ENCODE results near the gene WFDC5.

Gene WFDC5

GRCh38 chr20:45105317-45105716 is 9.7 kb downstream of the WFDC5 start:
- Mint-ChIP-seq H3K36me3 (no peaks in the 10 kb centered on the region), H3K4me1 (peaks cover 7% of the 10 kb centered on the region), H3K9me3 (no peaks in the 10 kb centered on the region), H3K4me3 (no peak overlapping the region), H3K27me3 (peaks cover 14% of the 10 kb centered on the region), H3K27ac (no peak overlapping the region)
- no peak for ATAC-seq (ENCODE audit: low read depth)
- DNase-seq (ENCODE audit: low spot score in 2 of 2) = no peak

GRCh38 chr20:45104786-45105185 is 10.2 kb downstream of the WFDC5 start:
- no peaks in the 10 kb centered on the region for H3K36me3 Mint-ChIP-seq
- no peak overlapping the region for H3K4me3 Mint-ChIP-seq
- peaks cover 20% of the 10 kb centered on the region for H3K27me3 Mint-ChIP-seq
- ATAC-seq (ENCODE audit: low read depth) (no peak), DNase-seq (ENCODE audit: low spot score in 2 of 2) (no peak)
- no peak overlapping the region for H3K27ac Mint-ChIP-seq
- H3K4me1 Mint-ChIP-seq = peaks cover 7% of the 10 kb centered on the region
- H3K9me3 Mint-ChIP-seq = no peaks in the 10 kb centered on the region

DNA sequence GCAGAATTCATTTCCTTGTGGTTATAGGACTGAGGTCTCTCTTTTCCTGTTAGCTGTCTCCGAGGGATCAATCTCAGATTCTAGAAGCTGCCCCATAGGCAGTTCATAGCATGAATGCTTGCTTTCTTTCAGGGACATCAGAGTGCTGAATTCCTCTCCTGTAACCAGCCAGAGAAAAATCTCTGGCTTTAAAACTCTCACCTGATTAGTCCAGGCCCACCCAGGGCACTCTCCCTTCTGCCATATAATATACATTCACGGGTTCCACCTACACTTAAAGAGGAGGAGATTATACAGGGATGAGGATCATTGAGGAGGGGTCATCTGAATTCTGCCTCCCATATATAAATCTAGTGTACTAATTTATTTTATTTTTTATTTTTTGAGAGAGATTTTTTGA is 11.9 kb downstream of the WFDC5 start:
- H3K27ac Mint-ChIP-seq = no peak overlapping the region
- H3K36me3 Mint-ChIP-seq = no peaks in the 10 kb centered on the region
- peaks cover 7% of the 10 kb centered on the region for H3K4me1 Mint-ChIP-seq
- H3K4me3 Mint-ChIP-seq = no peak overlapping the region
- peaks cover 24% of the 10 kb centered on the region for H3K27me3 Mint-ChIP-seq
- no peaks in the 10 kb centered on the region for H3K9me3 Mint-ChIP-seq
- no peak for DNase-seq (ENCODE audit: low spot score in 2 of 2)
- no peak for ATAC-seq (ENCODE audit: low read depth)

GRCh38 chr20:45101333-45101850 is 13.6 kb downstream of the WFDC5 start:
- peaks cover 9% of the 10 kb centered on the region for H3K4me1 Mint-ChIP-seq
- no peak overlapping the region for H3K27ac Mint-ChIP-seq
- peaks cover 25% of the 10 kb centered on the region for H3K27me3 Mint-ChIP-seq
- no peaks in the 10 kb centered on the region for H3K36me3 Mint-ChIP-seq
- no peak overlapping the region for H3K4me3 Mint-ChIP-seq
- DNase-seq (ENCODE audit: low spot score in 2 of 2) = no peak
- ATAC-seq (ENCODE audit: low read depth) = no peak
- no peaks in the 10 kb centered on the region for H3K9me3 Mint-ChIP-seq

DNA sequence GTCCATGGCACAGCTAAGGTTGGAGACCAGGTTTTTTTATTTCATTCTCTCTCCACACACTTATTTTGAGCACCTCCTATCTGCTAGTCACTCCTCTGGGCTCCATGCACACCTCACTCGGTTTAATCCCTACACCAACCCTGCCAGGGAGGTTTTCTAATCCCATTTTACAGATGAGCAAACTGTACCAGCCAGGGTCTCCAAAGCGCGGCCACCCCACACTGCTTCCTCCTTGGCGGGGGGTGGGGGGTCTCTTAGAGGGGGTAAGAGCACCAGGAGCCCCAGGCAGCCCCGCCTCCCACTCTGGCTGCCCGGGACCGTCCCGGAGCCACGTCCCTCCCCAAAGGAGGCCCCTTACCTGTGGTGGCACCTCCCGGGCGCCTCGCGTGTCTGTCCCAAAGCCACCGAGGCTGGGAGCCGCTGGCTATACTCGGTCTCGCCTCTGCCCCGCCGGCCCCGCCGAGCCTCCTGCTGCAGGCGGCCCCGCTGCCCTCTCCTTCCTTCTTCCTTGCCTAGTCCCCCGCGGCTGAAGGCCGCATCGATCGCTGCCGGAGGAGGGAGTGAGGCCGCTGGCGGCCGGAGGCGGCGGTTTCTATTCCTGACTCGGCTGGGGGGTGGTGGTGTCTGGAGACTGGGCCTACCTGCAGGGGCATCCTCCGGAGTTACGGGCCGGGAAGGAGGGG is 14.3 kb downstream of the WFDC5 start, which contains the start of gene KCNS1:
TSS of gene KCNS1 (minus strand) at position 565 of the 683 bp plus-strand sequence. CDS start 1,891 bp downstream, outside the sequence.
- Mint-ChIP-seq H3K27ac (no peak within 1 kb of the TSS), H3K4me3 (no peak within 1 kb of the TSS), H3K4me1 (peaks cover 12% of the 10 kb centered on the region), H3K9me3 (no peaks in the 10 kb centered on the region), H3K36me3 (no peaks in the 10 kb centered on the region), H3K27me3 (peaks cover 25% of the 10 kb centered on the region)
- DNase-seq (ENCODE audit: low spot score in 2 of 2) (no peak), ATAC-seq (ENCODE audit: low read depth) (peak; percentile 21)

DNA sequence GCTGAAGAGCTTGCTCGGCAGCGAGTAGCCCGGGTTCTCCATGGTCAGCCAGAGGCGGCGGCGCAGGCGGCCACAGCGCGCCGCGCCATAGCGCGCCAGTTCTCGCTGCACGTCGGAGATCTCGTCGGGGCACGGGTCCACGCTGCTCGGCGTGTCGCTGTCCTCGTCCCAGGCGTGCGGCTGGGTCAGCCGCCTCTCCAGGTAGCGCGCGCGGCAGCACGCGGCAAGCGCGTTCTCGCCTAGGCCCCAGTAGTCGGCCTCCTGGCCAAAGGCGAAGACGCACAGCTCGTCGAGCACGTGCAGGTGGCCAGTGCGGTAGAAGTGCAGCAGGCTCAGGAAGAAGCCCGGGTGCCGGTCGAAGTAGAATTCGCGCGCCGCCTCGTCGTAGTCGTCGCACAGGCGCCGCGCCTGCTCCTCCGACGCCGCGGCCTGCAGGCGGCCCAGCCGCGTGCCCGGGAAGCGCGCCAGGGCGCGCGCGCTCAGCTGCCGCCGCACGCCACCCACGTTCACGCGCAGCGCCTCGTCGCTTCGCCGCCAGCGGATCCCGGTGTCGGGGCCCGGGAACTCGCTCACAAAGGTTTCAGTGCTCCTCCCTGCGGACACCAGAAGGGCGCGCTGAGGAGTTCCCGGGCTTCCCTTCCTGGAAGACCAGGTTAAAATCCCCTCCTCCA is 16.7 kb downstream of the WFDC5 start:
- peaks cover 12% of the 10 kb centered on the region for H3K4me1 Mint-ChIP-seq
- no peaks in the 10 kb centered on the region for H3K36me3 Mint-ChIP-seq
- H3K27me3 Mint-ChIP-seq = peaks cover 23% of the 10 kb centered on the region
- no peaks in the 10 kb centered on the region for H3K9me3 Mint-ChIP-seq
- no peak overlapping the region for H3K27ac Mint-ChIP-seq
- peak overlapping the region; percentile 27 for H3K4me3 Mint-ChIP-seq
- ATAC-seq (ENCODE audit: low read depth) (peak; percentile 41), DNase-seq (ENCODE audit: low spot score in 2 of 2) (no peak)

- peaks cover 22% of the 10 kb centered on the region for H3K27me3 Mint-ChIP-seq
- ATAC-seq (ENCODE audit: low read depth) = peak; percentile 66
- peak; percentile 35 for DNase-seq (ENCODE audit: low spot score in 2 of 2)
- H3K4me1 Mint-ChIP-seq = peaks cover 12% of the 10 kb centered on the region
- H3K9me3 Mint-ChIP-seq = no peaks in the 10 kb centered on the region
- no peak overlapping the region for H3K27ac Mint-ChIP-seq
- H3K36me3 Mint-ChIP-seq = no peaks in the 10 kb centered on the region
- peak overlapping the region; percentile 62 for H3K4me3 Mint-ChIP-seq
Measured at GRCh38 chr20:45097485-45098102, 17.4 kb downstream of the WFDC5 start.

DNA sequence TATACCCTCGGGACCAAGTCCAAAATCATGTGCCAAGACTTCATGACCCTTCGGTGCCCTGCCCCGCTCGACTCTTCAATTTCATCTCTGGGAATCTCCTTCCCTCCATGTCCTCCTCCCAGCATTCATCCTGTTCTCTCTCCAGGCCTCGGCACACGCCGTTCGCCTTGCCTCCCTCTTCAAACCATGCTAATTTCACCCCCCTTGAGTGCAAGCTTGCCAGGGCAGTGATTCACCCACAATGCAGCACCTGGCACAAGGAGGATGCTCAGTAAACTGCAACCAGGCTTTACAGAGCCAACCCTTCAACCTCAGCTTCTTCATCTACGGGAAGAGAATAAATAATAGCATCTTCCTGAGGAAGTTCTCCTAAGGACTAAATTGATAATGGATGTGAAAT is 18.2 kb downstream of the WFDC5 start:
- no peak for DNase-seq (ENCODE audit: low spot score in 2 of 2)
- Mint-ChIP-seq H3K4me1 (peaks cover 12% of the 10 kb centered on the region), H3K27me3 (peaks cover 22% of the 10 kb centered on the region), H3K36me3 (no peaks in the 10 kb centered on the region), H3K27ac (no peak overlapping the region), H3K4me3 (no peak overlapping the region), H3K9me3 (no peaks in the 10 kb centered on the region)
- no peak for ATAC-seq (ENCODE audit: low read depth)

GRCh38 chr20:45095805-45096238 is 19.2 kb downstream of the WFDC5 start:
- ATAC-seq (ENCODE audit: low read depth) = peak; percentile 57
- peaks cover 7% of the 10 kb centered on the region for H3K4me1 Mint-ChIP-seq
- H3K36me3 Mint-ChIP-seq = no peaks in the 10 kb centered on the region
- no peak overlapping the region for H3K4me3 Mint-ChIP-seq
- no peaks in the 10 kb centered on the region for H3K9me3 Mint-ChIP-seq
- peaks cover 19% of the 10 kb centered on the region for H3K27me3 Mint-ChIP-seq
- DNase-seq (ENCODE audit: low spot score in 2 of 2) = peak; percentile 41 to 59
- no peak overlapping the region for H3K27ac Mint-ChIP-seq

DNA sequence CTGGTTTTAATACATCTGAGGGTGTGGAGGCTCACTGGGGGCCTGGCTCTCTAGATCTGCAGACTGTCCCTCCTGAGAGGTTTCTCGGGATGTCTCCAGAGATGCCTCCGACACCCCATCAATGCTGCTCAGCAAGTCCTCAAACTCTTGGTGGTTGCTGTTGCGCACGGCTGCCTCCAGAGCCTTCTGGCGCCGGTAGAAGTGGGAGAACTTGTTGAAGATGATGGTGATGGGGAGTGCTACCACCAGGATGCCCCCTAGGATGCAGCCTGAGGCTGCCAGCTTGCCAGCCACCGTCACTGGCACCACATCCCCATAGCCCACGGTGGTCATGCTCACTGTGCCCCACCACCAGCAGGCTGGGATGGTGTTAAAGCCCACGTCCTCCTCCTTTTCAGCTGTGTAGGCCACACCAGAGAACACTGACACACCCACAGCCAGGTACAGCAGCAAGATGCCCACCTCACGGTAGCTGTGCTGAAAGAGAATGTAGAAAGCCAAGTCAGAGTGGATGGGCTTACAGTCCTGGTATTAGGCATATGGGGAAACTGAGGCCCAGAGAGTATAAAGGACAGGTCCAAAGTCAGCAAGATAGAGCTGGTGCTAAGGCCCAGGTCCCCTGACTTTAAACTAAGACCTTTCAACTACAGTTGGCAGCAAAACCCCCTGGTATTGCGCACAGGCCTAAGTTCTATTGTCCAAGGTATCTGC is 20.0 kb downstream of the WFDC5 start:
- Mint-ChIP-seq H3K27ac (no peak overlapping the region), H3K36me3 (no peaks in the 10 kb centered on the region), H3K9me3 (no peaks in the 10 kb centered on the region), H3K27me3 (peaks cover 13% of the 10 kb centered on the region), H3K4me1 (peaks cover 5% of the 10 kb centered on the region), H3K4me3 (no peak overlapping the region)
- DNase-seq (ENCODE audit: low spot score in 2 of 2) = no peak
- ATAC-seq (ENCODE audit: low read depth) = no peak

DNA sequence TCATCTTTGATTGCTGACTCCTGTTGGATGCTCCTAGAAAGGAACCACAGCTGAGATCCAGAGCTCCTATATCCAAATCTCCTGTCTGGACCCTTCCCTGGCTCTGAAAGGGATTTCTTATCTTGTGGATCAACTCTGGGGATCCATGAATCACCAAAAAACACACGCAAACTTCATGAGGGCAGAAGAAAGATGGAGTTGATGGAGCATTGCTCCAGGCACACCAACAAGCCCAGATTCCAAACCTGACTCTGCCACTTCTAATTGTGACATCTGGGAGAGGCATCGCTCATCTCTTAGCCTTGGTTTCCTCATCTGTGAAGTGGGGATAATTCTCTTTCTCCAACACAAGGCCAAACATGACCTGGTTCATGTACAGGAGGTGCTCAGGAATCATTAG is 20.8 kb downstream of the WFDC5 start:
- peaks cover 9% of the 10 kb centered on the region for H3K27me3 Mint-ChIP-seq
- ATAC-seq (ENCODE audit: low read depth) (no peak), DNase-seq (ENCODE audit: low spot score in 2 of 2) (no peak)
- H3K9me3 Mint-ChIP-seq = no peaks in the 10 kb centered on the region
- H3K4me1 Mint-ChIP-seq = peaks cover 5% of the 10 kb centered on the region
- no peak overlapping the region for H3K27ac Mint-ChIP-seq
- no peak overlapping the region for H3K4me3 Mint-ChIP-seq
- no peaks in the 10 kb centered on the region for H3K36me3 Mint-ChIP-seq

DNA sequence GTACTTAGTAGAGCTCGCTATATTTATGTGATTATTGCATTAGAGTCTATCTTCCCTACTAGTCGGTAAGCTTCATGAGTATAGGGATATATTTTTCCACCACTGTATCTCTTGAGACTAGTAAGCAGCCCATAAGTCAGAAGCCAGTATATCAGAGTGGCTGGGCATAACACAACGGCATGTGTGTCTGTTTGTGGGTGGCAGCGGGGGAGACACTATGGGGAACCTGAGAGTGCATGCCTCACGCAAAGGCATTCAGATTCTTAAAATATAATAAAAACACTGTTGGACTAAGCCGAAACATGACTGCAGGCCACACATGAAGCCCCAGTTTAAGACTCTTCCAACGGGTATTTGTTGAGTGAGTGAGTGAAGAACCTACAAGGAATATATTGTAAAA is 22.1 kb downstream of the WFDC5 start:
- Mint-ChIP-seq H3K4me1 (peaks cover 7% of the 10 kb centered on the region), H3K4me3 (no peak overlapping the region), H3K36me3 (no peaks in the 10 kb centered on the region), H3K27ac (no peak overlapping the region), H3K27me3 (peaks cover 5% of the 10 kb centered on the region), H3K9me3 (no peaks in the 10 kb centered on the region)
- ATAC-seq (ENCODE audit: low read depth) (no peak), DNase-seq (ENCODE audit: low spot score in 2 of 2) (no peak)

DNA sequence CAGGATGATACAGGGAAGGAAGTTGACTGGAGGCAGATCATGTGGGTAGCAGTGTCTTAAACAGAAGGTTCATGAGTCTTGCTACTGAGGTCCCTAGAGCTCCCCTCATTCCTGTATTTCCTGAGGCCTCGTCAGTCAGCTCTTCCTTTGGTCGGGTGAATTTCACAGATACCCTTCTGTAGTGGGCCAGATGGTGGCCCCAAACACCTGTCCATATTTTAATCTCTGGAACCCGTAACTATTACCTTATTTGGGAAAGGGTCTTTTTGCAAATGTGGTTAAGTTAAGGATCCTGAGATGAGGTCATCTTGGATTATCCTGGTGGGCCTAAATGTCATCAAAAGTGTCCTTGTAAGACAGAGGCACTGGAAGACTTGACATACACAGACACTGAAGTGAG is 23.6 kb downstream of the WFDC5 start:
- no peak for ATAC-seq (ENCODE audit: low read depth)
- DNase-seq (ENCODE audit: low spot score in 2 of 2) = no peak
- H3K9me3 Mint-ChIP-seq = no peaks in the 10 kb centered on the region
- H3K27ac Mint-ChIP-seq = no peak overlapping the region
- H3K4me3 Mint-ChIP-seq = no peak overlapping the region
- peaks cover 18% of the 10 kb centered on the region for H3K4me1 Mint-ChIP-seq
- peaks cover 7% of the 10 kb centered on the region for H3K36me3 Mint-ChIP-seq
- H3K27me3 Mint-ChIP-seq = no peaks in the 10 kb centered on the region

DNA sequence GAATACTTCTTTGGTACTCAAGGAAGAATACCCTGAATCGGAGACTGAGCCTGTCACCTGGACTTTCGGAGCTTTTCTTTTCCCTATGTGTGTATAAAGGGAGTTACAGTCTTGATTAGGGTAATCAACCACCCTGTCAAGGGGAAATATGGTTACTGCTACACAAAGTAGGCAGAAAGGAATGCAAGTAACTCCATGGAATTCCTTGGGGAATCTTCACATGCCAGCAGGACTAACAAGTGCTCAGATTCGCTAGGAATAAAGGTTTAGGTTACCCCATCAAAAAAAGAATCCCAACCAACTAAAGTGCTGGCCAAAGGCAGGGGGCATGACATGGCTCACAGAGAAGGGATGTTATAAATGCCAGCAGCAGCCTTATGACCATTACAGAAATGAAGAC is 24.5 kb downstream of the WFDC5 start:
- Mint-ChIP-seq H3K4me1 (peaks cover 17% of the 10 kb centered on the region), H3K27me3 (no peaks in the 10 kb centered on the region), H3K9me3 (no peaks in the 10 kb centered on the region), H3K4me3 (no peak overlapping the region), H3K27ac (no peak overlapping the region), H3K36me3 (peaks cover 9% of the 10 kb centered on the region)
- ATAC-seq (ENCODE audit: low read depth) (no peak), DNase-seq (ENCODE audit: low spot score in 2 of 2) (no peak)
